ENCODE data around the gene THOP1.
A peak's percentile ranks its signal among the peaks of the same experiment; 100 is the strongest.

The THOP1 gene

DNA sequence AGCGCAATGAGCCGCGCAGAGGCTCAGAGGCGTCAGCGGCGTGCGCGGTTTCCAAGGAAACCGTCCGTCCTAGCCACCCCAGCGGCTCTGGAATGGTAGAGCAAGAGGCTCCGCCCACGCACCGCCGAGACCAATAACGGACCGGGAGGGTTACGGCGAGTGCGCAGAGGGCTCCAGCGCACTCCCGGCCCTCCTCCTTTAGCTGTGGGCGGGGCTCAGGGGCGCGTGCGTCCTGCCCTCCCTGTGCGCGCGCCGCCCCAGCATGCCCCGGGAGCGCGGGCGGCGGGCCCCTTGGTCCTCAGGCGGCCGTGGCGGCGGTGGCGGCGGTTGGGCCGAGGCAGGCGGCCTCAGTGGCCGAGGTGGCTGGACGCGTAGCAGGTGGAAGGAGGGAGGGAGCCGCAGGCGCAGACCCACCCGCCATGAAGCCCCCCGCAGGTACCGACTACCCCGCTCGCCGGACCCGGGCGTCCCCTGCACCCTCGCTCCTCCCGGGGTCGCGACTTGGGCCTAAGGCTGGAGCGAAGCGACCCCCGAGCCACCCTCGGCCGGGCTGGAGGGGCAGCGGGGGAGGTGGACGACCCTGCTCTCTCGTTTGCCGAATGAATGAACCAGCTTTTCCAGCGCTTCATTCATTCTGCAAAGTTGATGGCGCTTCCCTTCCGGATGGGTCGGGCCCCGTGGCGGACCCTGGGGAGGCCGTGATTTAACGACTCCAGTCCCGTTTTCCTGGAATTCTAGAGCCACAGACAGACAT, at the start of gene THOP1:
Gene THOP1, plus strand, starts transcription at position 260 of the 754 bp plus-strand sequence. Its CDS starts 160 bp downstream, at position 420.
- peak; percentile 97 to 98 for DNase-seq

DNA sequence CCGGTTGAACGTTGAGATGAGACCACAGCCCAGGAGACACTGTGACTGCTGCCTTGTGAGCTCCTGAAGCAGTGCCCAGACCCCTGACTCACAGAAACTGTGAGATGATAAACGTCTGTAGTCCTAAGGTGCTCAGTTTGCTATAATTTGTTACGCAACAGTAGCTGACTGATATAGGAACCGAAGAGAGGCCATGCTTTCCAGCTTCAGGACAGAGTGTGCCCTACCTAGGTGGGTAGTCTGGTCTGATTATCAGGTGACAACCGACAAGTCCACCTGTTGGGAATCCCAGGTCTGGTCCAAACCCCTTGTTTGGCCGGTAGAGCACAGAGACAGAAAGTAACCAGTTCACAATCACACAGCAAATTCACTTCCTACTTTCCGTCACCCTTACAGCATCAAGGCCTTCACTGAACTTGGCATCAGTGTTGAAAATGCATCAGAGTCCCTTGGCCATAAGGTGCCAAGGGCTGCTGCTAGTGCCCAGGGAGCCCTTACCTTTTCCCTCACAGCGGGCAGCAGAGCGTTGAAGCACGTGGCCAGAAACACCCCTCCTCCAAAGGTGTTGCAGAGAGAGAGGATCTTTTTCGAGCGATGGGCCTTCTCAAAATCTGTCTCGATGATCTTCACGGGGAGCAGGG, 48.6 kb upstream of the THOP1 start:
- no peak for DNase-seq

DNA sequence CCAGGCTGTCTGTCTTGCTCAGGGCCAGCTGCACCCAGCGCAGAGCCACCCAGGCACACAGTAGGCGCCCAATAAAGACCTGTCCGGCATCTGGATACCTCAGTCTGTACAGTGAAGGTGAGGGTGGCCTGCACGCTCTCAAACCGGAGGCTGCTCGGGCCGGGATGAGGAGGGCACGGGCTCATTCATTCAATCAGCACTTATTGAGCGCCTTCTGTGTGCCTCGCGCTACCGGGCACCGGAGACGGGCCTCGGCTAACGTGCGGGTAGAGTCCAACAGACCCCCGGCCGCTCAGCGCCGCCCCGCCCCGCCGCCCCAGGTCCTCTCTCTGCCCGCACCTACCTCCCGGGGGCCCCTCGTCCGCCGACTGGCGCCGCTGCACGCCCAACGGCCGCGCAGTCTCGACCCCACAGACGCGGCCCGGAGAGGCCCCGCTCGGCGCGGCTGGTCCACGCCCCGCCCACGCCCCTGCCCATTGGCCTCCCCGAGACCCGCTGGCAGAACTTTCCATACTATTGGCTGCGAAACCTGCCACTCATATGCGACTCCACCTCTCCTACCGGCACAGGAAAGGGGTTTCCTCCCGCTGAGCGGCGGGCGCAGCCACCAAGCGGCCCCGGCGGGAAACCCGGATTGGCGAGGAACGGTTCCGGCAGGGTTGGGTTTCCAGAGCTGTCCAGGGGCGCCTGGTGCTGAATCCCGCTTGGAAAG, 45.5 kb upstream of the THOP1 start, which contains the start of gene SLC39A3:
Gene SLC39A3, minus strand, starts transcription at position 416 of the 712 bp plus-strand sequence. CDS start 2,760 bp downstream, outside the sequence.
- peak; percentile 87 to 90 for DNase-seq

DNA sequence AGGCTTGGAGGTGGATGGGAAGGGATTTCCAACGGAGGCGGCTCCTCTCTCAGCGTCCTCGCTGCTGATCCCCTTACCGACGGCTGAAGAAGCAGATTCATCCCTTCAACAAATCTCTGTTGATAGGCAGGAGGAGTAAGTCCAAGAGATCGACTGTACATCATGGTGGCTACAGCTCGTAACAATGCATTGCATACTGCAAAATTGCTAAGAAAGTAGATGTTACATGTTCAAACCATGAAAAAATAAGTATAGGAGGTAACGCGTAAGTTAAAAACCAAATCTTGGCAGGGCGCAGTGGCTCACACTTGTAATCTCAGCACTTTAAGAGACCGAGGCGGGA, 45.0 kb upstream of the THOP1 start:
- no peak for DNase-seq

DNA sequence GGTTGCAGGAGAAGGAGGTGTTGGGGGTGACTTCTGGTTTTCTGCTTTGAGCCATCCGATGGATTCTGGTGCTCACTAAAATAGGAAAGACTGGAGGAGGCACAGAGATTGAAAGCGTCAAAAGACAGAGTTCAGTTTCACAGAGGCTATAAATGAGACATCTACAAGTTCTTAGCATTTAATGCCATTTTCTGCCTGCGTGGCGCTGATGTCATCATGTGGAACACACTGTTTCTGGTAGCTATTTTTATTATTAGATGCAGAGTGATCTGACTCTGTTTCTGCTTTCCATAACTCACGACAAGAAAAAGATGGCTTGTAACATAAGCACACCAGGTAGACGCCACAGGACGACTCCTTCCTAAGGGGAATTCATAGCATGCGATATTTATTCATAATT, 42.2 kb upstream of the THOP1 start:
- DNase-seq = no peak

DNA sequence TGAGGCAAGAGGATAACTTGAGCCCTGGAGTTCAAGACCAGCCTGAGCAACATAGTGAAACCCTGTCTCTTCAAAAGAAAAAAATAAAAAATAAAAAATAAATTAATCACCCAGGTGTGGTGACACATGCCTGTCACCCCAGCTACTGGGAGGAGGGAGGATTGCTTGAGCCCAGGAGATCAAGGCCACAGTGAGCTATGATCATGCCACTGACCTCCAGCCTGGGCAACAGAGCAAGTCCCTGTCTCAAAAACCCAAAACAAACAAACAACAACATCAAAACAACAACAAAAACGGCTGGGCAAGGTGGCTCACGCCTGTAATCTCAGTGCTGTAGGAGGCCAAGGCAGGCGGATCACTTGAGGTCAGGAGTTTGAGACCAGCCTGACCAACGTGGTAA, 41.2 kb upstream of the THOP1 start:
- no peak for DNase-seq

DNA sequence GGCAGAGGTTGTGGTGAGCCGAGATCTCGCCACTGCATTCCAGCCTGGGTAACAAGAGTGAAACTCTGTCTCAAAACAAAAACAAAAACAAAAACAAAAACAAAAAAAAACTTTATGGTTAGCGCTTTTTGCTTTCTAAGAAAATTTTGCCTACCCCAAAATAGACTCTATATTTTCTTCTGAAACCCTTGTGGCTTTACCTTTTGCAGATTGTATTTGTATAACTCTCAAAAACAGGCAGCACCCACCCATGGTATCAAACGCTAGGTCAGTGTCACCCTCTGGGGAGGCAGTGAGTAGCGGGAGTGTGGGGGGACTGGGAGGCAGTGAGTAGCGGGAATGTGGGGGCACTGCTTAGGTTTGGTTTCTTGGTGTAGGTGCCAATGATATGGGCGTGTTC, 38.0 kb upstream of the THOP1 start:
- no peak for DNase-seq

DNA sequence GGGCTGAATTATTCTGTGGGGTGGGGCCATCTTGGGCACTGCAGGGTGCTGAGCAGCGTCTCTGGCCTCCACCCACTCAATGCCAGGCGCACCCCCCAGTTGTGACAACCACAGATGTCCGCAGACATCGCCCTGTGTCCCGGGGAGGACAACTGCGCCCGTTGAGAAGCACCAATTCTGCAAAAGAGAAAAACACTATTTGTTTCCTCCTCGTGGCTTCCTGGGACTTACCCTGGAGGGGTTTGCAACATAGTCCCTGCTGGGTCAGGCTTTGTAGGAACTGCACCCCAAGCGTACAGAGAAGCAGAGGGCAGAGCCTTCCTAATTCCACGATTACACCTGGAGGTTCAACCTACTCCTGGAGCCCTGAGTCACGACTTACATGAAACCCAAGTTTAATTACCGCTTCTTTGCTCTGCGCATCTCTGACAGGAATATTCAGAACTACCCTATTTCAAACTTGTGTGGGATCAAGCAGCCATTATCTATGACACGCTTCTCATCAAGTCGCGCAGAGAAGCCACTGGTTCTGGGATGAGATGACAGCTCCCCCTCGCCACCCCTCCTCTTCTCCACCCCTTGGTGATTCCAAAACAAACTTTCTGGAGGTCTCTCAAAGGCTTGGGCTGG, 34.4 kb upstream of the THOP1 start:
- DNase-seq = peak in 1 of 2 experiments; percentile 23

DNA sequence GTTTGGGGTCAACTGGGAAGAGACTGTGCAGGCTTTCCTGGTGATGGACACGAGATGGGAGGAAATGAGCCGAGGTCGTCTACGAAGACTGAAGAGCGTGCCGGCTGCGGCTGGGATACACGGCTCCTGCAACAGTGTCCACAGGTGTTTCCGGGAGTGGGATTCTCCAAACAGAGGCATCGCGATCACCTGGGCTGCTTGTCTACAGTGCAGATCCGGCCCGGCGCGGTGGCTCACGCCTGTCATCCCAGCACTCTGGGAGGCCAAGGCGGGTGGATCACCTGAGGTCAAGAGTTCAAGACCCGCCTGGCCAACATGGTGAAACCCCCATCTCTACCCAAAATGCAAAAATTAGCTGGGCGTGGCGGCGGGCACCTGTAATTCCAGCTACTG, 33.9 kb upstream of the THOP1 start:
- DNase-seq = no peak

DNA sequence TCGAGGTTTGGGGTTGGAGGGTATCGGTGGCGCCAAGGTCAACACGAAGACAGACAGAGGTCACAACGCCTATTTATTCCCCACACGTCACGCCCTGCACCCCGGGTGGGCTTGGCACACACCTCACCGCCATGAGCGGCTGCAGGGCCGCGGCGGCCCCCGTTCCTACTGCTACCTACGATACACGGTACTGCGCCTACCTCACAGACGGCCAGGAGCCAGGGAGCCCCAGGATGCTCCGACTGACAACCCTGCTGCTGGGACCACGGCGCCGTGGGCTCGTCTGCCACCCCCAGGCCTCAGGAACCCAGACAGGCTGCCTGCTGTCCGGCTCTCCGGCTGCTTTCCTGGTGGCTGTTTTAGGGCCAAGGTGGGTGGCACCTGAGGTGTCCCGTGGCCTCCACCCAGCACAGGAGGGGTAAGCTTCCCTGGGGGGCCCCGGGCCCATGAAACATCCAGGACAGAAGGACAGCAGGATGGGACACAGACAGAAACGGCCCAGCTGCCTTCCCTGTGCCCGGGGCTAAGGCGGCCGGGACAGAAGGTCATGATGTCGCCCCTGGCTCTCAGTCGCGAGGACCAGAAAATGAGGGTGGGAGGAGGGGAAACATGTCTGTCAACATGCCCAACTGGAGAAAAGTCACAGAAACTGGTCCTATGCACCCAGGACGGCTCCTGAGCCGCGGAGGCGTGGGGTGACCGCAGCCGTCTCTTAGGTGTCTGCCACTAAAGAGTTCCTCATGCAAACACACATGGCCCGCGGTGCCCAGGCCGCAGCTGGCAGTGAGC, 30.4 kb upstream of the THOP1 start:
- DNase-seq = no peak

DNA sequence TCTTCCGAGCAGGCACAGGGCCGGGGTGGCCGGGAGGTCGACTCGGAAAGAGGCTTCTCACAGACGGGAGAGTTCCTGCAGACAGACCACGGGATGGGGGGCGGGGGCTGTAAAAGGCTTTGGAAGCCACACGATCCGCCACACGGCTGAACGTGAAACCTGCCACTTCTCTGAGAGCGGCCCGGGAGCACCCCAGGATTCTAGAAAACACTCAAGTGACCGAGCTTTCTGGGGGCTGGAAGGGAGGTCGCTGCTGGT, 29.9 kb upstream of the THOP1 start:
- no peak for DNase-seq

DNA sequence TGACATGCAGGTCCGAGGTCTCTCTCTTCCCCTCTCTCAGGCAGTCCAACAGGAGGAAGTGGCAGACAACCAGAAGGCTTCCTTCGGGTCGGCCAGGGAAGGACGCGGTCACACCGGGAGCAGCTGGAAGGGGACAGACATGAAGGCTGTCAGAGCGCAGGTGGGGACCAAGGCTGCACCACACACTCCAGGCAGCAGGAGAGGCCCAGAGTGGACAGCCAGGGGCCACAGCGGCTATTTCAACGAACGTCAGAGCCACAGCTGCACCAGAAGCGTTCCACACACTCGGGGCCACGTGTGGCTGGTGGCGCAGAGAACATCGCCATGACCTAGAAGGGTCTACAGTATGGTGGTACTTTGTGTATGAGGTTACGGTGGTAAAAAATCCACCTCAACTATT, 29.5 kb upstream of the THOP1 start:
- no peak for DNase-seq

DNA sequence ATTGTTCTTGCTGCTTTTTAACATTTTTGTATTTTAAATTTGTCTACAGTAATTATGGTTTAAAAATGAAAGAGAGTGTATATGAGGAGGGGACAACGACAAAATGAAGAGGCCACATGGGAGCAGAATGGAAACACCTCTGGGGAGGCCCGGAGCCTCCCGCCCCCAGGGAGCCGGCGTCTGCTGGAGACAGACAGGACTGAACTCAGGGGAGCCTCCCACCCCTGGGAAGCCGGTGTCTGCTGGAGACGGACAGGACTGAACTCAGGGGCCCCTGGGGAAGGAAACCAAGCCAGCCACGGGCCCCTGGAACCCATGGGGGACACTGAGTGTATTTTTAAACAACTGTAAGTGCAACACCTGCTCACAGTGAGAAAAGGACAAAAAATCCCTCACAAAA, 28.8 kb upstream of the THOP1 start:
- DNase-seq = no peak

DNA sequence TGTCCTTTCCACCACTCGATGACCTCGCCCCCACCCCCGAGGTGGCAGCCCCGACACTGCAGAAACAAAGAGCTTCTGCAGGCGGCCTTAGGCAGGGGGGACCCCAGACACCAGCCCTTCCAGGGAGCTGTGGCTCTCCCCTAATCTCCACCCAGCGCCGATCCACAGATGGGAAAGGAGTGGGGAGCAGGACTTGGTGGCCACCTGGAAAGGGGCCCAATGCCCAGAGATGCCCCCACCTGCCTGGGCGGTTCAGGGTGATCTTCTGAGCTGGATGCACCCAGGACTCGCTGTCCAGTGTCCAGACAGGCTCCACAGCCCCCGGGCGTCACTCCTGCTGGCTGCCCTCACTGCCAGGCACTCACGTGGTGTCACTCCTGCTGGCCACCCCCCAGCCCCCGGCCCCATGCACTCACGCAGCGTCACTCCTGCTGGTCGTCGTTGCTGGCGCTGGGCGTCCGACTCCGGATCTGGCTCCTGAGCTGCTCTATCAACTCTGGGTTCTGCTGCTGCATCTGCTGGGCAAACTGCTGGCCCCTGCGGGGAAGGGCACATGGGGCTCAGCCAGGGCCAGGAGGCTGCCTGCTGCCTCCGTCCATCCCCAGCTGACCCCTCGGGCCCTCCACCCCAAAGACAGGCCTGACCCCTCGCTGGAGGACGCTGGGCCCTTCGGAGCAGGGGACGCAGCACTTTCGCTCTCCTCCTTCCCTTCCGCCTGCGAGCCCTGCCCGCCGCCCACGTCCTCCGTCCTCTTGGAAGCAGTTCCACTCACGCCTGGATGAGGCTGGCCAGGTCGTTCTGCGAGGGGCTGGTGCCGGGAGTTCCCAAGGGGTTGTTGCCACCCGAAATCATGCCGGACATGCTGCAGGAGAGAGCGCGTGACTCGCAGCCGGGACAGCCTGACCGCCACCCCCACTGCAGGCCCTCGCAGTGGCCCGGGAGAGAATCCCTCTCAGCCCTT, 28.1 kb upstream of the THOP1 start:
- no peak for DNase-seq

DNA sequence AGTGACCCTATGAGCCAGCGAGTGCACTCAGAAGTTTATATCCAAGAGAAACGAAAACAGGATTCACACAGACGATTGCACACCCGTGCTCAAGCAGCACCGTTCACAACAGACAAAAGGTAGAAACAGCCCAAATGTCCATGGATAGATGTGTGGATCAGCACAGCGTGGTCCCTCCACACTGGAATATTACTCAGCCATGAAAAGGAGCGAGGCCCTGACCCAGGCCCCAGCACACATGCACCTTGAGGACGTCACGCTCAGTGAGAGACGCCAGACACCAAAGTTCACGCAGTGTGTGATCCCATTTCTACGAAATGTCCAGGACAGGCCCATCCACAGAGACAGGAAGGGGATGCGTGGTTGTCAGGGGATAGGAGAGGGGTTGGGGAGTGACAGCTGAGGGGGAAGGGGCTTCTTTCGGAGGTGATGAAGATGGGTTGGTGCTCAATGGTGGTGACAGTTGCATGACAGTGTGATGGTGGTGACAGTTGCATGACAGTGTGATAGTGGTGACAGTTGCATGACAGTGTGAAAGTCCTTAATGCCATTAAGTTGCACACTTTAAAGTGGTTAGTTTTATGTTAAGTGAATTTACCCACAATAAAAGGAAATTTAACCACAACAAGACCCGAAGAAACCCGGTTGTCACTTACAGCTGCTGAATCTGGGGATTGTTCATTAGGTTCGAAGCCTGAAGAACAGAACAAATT, 26.5 kb upstream of the THOP1 start:
- no peak for DNase-seq

DNA sequence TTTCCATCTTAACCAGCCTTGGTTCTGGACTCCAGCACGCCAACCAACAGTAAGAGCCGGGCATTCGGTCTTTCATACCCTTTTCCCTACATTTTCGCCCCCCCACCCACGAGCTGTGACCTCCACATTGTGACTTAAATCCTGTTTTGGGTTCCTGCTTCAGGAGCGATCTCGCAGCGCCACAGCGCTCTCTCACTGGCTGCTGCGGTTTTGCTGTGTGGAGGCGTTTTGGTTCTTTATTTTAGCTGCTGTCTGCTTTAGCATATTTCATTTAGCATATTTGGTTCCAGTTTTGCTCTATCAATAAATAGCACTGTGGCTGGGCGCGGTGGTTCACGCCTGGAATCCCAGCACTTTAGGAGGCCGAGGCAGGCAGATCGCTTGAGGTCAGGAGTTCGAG, 25.9 kb upstream of the THOP1 start:
- no peak for DNase-seq

DNA sequence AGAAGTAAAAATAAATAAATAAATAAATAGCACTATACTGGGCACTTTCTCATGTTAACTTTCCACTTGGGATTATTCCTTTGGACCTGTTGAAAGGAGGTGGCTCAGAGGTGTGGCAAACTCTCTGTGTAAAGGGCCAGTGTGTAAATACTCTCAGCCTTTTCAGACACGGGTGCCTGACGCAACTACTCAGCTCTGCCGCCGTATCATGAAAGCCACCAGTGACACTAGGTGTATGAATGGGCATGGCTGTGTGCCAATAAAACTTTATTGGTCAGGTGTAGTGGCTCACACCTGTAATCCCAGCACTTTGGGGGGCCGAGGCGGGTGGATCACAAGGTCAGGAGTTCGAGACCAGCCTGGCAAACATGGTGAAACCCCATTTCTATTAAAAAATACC, 25.3 kb upstream of the THOP1 start:
- no peak for DNase-seq

DNA sequence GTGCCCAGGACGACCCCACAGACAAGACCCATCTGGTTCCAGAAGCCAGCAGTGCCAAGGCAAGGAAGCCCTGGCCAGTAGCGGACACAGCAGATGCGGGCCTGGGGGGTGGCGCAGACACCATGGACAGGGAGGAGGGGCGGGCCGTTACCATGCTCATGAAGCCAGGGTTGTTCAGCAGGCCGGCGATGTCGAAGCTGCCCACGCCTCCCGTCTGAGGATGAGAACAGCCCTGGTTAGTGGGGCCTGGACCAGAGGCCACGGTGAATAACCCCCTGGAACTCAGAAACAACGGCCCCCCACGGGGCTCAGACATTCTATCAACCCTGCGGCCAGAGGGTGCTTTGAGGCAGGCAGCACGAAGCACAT, 24.0 kb upstream of the THOP1 start:
- DNase-seq = no peak

DNA sequence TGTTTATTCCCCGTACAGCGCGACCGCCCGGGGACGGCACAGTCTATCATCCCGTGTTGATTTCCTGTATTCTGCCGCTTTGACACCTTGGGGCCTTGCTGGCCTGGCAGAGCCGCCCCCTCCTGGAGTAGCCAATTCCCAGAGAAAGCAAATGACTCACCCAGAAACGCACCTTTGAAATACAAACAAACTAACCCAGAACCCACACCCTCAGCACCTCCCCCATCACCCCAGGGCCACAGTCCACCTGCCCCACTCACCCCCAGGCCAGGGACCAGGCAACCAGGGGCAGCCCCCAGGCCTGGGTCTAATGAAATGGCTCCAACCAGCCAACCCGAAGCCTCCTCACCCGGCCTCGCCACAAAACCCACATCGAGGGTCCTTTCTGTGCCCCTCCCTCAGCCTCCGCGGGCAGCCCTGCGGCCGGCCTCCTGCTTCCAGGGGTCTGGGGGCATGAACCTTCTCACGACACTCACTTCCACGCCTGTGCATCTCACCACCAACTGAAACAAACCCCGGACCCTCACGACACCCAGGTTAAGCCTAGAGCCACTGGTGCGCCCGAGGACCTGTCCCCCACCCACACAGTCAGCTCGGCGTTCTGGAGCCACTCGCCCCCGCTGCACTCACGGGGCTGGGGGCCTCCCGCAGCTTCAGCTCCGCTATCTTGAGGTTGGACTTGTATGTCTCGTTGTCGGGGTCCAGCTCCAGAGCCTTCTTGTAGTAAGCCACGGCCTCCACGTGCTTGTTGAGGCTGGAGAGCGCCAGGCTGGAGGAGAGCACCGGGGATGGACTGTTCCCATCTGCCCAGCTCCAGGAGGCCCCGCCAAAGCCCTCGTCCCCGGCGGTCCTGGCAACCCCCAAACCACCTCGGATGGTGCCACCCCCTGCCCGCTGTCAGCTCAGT, 23.2 kb upstream of the THOP1 start:
- no peak for DNase-seq

Measured in AML-193 (cell line).